ENCODE data around the gene PSMB11.
A peak's percentile ranks its signal among the peaks of the same experiment; 100 is the strongest.

The PSMB11 gene

GRCh38 chr14:23058654-23059504 is 16.9 kb downstream of the PSMB11 start:
- DNase-seq (ENCODE audit: low read depth): no peak

GRCh38 chr14:23060536-23061260 is 18.7 kb downstream of the PSMB11 start:
- DNase-seq (ENCODE audit: low read depth): no peak

GRCh38 chr14:23062002-23062401 is 20.0 kb downstream of the PSMB11 start:
- no peak for DNase-seq (ENCODE audit: low read depth)

- DNase-seq (ENCODE audit: low read depth): no peak
Measured at GRCh38 chr14:23063601-23064000, 21.6 kb downstream of the PSMB11 start.

GRCh38 chr14:23066368-23066767 is 24.4 kb downstream of the PSMB11 start:
- DNase-seq (ENCODE audit: low read depth): no peak

GRCh38 chr14:23066855-23067744 is 25.1 kb downstream of the PSMB11 start:
- DNase-seq (ENCODE audit: low read depth): no peak

GRCh38 chr14:23067847-23068788 is 26.1 kb downstream of the PSMB11 start:
- DNase-seq (ENCODE audit: low read depth): no peak

- DNase-seq (ENCODE audit: low read depth): peak; percentile 64
Measured at GRCh38 chr14:23068789-23069412, 26.9 kb downstream of the PSMB11 start.

GRCh38 chr14:23069413-23069806 is 27.4 kb downstream of the PSMB11 start:
- DNase-seq (ENCODE audit: low read depth): no peak

- no peak for DNase-seq (ENCODE audit: low read depth)
Measured at GRCh38 chr14:23070262-23071129, 28.5 kb downstream of the PSMB11 start.

GRCh38 chr14:23071244-23071920 is 29.4 kb downstream of the PSMB11 start:
- DNase-seq (ENCODE audit: low read depth): peak; percentile 69

- no peak for DNase-seq (ENCODE audit: low read depth)
Measured at GRCh38 chr14:23071921-23072539, 30.0 kb downstream of the PSMB11 start.

GRCh38 chr14:23074906-23075305 is 32.9 kb downstream of the PSMB11 start:
- no peak for DNase-seq (ENCODE audit: low read depth)

GRCh38 chr14:23076785-23077408 is 34.9 kb downstream of the PSMB11 start:
- DNase-seq (ENCODE audit: low read depth): no peak

- DNase-seq (ENCODE audit: low read depth): no peak
Measured at GRCh38 chr14:23077962-23078361, 36.0 kb downstream of the PSMB11 start.

GRCh38 chr14:23078692-23079116 is 36.7 kb downstream of the PSMB11 start:
- DNase-seq (ENCODE audit: low read depth): no peak

GRCh38 chr14:23079716-23080115 is 37.7 kb downstream of the PSMB11 start:
- no peak for DNase-seq (ENCODE audit: low read depth)

- DNase-seq (ENCODE audit: low read depth): no peak
Measured at GRCh38 chr14:23080474-23080873, 38.5 kb downstream of the PSMB11 start.
